Osteoblast (primary cell): ENCODE measurements around the gene DDX47. TPM values are rescaled to one million over a fixed set of nuclear protein-coding genes. Genes with fewer than 3 reads are reported as not detected.
A peak's percentile ranks its signal among the peaks of the same experiment; 100 is the strongest.

Experiments used
- DNase-seq: peaks from one replicate; pipeline ENCODE4 v3.0.0; 2011; ENCODE audit warnings: low spot score, mixed read lengths; ENCODE audit not compliant: insufficient read length; ENCODE audit errors: missing footprints
- H2AFZ ChIP-seq: 2 replicates; pipeline ENCODE4 v1.6.0; 2011; ENCODE audit warnings: mild to moderate bottlenecking, low read length
- H3K27ac ChIP-seq: 2 replicates; pipeline ENCODE4 v1.5.1; 2011; ENCODE audit warnings: mild to moderate bottlenecking, low read depth, low read length, moderate library complexity
- H3K27me3 ChIP-seq: 2 replicates; pipeline ENCODE4 v1.6.0; 2012; ENCODE audit warnings: mild to moderate bottlenecking, control low read depth, inconsistent platforms, low read length, moderate library complexity; ENCODE audit not compliant: insufficient read depth
- H3K36me3 ChIP-seq: 2 replicates; pipeline ENCODE4 v1.5.1; 2011; ENCODE audit warnings: mild to moderate bottlenecking, low read length, control low read depth, moderate library complexity; ENCODE audit not compliant: insufficient read depth
- H3K4me1 ChIP-seq: 2 replicates; pipeline ENCODE4 v1.5.1; 2011; ENCODE audit warnings: mild to moderate bottlenecking, low read length, control low read depth, moderate library complexity; ENCODE audit not compliant: insufficient read depth
- H3K4me2 ChIP-seq: 2 replicates; pipeline ENCODE4 v1.6.0; 2011; ENCODE audit warnings: mild to moderate bottlenecking, low read length; ENCODE audit not compliant: insufficient read depth
- H3K4me3 ChIP-seq: fragments of 200-600 bp; sonication (generic); 3 replicates; pipeline ENCODE4 v1.5.1; 2012; ENCODE audit warnings: mild to moderate bottlenecking, low read length, inconsistent platforms; ENCODE audit not compliant: insufficient read depth
- H3K79me2 ChIP-seq: 2 replicates; pipeline ENCODE4 v1.6.0; 2012; ENCODE audit warnings: mild to moderate bottlenecking, low read length, control low read depth, inconsistent platforms; ENCODE audit not compliant: insufficient read depth
- H3K9me3 ChIP-seq: 2 replicates; pipeline ENCODE4 v1.5.1; 2011; ENCODE audit warnings: low read depth, low read length, control low read depth
- H4K20me1 ChIP-seq: 2 replicates; pipeline ENCODE4 v1.6.0; 2012; ENCODE audit warnings: mild to moderate bottlenecking, low read length, control low read depth; ENCODE audit not compliant: insufficient read depth
- CTCF ChIP-seq: IDR thresholded peaks from 2 replicates; pipeline ENCODE4 v1.5.1; 2011; ENCODE audit warnings: mild to moderate bottlenecking, low read depth, low read length, moderate library complexity; ENCODE audit errors: extremely low read depth
- total RNA-seq: library from RNA; depleted of rRNA; stranded (reverse); fragments of >200 nt; gene quantifications from 2 replicates; pipeline ENCODE4 v1.2.3, GENCODE V29; 2012

DDX47 gene
- total RNA-seq, 1 donor, result 60.8 TPM

- Histone ChIP-seq H3K79me2 (peaks cover 13% of the 10 kb centered on the region), H2AFZ (peak overlapping the region; percentile 7), H3K4me2 (peak overlapping the region; percentile 19), H3K4me3 (peak overlapping the region; percentile 6), H3K4me1 (peaks cover 24% of the 10 kb centered on the region), H4K20me1 (no peaks in the 10 kb centered on the region), H3K9me3 (no peaks in the 10 kb centered on the region), H3K27me3 (no peaks in the 10 kb centered on the region), H3K36me3 (no peaks in the 10 kb centered on the region), H3K27ac (no peak overlapping the region)
- TF ChIP-seq CTCF, result no peak
- peak; percentile 44 for DNase-seq
Observed at GRCh38 chr12:12791756-12792369, 21.3 kb upstream of the DDX47 start.

- Histone ChIP-seq H3K79me2 (peaks cover 8% of the 10 kb centered on the region), H2AFZ (no peak overlapping the region), H3K36me3 (no peaks in the 10 kb centered on the region), H3K4me2 (no peak overlapping the region), H3K27me3 (no peaks in the 10 kb centered on the region), H4K20me1 (no peaks in the 10 kb centered on the region), H3K4me1 (peaks cover 19% of the 10 kb centered on the region), H3K9me3 (no peaks in the 10 kb centered on the region), H3K27ac (no peak overlapping the region), H3K4me3 (no peak overlapping the region)
- no peak for DNase-seq
- TF ChIP-seq CTCF, result no peak
Observed at GRCh38 chr12:12792421-12792820, 20.7 kb upstream of the DDX47 start.

GRCh38 chr12:12794686-12795085, 18.5 kb upstream of the DDX47 start:
- Histone ChIP-seq H3K36me3 (no peaks in the 10 kb centered on the region), H3K79me2 (no peaks in the 10 kb centered on the region), H2AFZ (no peak overlapping the region), H3K9me3 (no peaks in the 10 kb centered on the region), H3K27me3 (no peaks in the 10 kb centered on the region), H3K4me2 (no peak overlapping the region), H3K4me1 (no peaks in the 10 kb centered on the region), H4K20me1 (no peaks in the 10 kb centered on the region), H3K4me3 (no peak overlapping the region), H3K27ac (no peak overlapping the region)
- DNase-seq, result peak; percentile 69
- TF ChIP-seq CTCF, result no peak

GRCh38 chr12:12796171-12796570, 17.0 kb upstream of the DDX47 start:
- Histone ChIP-seq H3K4me3 (no peak overlapping the region), H3K4me2 (no peak overlapping the region), H3K4me1 (no peaks in the 10 kb centered on the region), H3K36me3 (no peaks in the 10 kb centered on the region), H2AFZ (no peak overlapping the region), H3K9me3 (no peaks in the 10 kb centered on the region), H4K20me1 (no peaks in the 10 kb centered on the region), H3K79me2 (no peaks in the 10 kb centered on the region), H3K27ac (no peak overlapping the region), H3K27me3 (no peaks in the 10 kb centered on the region)
- no peak for TF ChIP-seq CTCF
- DNase-seq, result no peak
